GM19395 (cell line): ENCODE measurements around the gene SLC22A15.
A peak's percentile ranks its signal among the peaks of the same experiment; 100 is the strongest.
"Not testable (repeated sequence)": the region's sequence is repeated elsewhere in the genome, so short reads cannot be mapped to it uniquely, and the experiment has no call there.

Source experiments
- ATAC-seq: cut with Tn5 transposase; IDR thresholded peaks from one replicate; pipeline ENCODE4 v1.9.1; 2021; ENCODE audit warnings: mild to moderate bottlenecking, moderate library complexity; ENCODE audit not compliant: unreplicated experiment

The SLC22A15 gene

GRCh38 chr1:115976062-115976920 is at the start of gene SLC22A15:
Gene SLC22A15, plus strand, starts transcription at chr1:115976513. Its CDS starts 115 bp downstream, at chr1:115976628.
- ATAC-seq = peak; percentile 93

GRCh38 chr1:115927971-115928370 is 48.3 kb upstream of the SLC22A15 start:
- ATAC-seq = no peak

DNA sequence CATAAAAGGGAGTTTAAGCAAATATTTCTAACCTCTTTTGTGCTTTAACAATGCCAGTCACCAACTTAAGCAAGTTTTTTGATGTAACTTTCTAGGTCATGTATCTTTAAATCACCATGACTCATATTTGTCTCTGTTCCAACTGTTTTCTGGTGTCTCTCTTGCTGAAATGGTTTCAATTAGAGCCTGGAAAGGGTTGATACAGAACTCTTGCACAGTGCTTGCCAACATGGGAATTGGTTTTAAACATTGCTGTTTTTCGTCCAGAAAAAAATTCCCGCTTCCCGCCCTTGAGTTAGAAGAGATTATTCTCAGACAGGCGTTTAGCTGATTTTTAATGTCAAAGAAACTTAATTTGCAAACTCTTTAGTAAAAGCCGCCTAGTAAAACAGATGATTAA is 46.4 kb upstream of the SLC22A15 start:
- ATAC-seq = no peak

DNA sequence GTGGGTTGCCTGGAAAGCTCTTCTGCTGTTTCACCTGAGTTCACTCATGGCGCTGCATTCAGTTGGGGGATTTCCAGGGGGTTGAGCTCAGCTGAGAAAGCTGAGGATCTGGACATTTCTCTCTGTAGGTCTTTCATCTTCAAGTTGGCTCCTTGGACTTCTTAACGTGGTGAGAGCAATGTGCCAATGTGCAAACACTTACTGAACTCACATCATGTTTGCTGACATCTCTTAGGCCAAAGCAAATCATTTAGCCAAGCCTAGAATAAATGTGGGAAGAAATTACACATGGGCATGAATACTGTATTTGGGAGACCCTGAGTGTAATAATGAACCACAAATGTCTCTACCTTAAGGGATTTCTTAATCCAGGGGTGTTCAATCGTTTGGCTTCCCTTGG is 42.7 kb upstream of the SLC22A15 start:
- ATAC-seq = no peak

GRCh38 chr1:115939455-115939854 is 36.9 kb upstream of the SLC22A15 start:
- no peak for ATAC-seq

GRCh38 chr1:115946116-115946515 is 30.2 kb upstream of the SLC22A15 start:
- ATAC-seq = no peak

GRCh38 chr1:115949156-115949555 is 27.2 kb upstream of the SLC22A15 start:
- ATAC-seq = no peak

GRCh38 chr1:115951560-115951959 is 24.8 kb upstream of the SLC22A15 start:
- no peak for ATAC-seq

GRCh38 chr1:115952547-115952946 is 23.8 kb upstream of the SLC22A15 start:
- ATAC-seq = no peak

DNA sequence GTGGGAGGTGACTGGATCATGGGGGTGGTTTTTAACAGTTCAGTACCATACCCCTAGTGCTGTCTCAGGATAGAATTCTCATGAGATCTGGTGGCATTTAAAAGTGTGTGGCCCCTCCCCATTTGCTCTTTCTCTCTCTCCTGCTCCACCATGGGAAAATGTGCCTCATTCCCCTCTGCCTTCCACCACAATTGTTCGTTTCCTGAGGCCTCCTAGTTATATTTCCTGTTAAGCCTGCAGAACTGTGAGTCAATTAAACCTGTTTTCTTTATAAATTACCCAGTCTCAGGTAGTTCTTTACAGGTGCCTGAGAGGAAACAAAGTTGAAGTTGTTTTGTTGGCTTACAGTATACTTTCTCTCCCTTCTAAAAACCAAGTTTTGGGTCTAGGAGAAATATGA is 23.1 kb upstream of the SLC22A15 start:
- no peak for ATAC-seq

- no peak for ATAC-seq
These were observed 21.6 kb upstream of the SLC22A15 start for GRCh38 chr1:115954684-115955083.

GRCh38 chr1:115955228-115955627 is 21.1 kb upstream of the SLC22A15 start:
- no peak for ATAC-seq

DNA sequence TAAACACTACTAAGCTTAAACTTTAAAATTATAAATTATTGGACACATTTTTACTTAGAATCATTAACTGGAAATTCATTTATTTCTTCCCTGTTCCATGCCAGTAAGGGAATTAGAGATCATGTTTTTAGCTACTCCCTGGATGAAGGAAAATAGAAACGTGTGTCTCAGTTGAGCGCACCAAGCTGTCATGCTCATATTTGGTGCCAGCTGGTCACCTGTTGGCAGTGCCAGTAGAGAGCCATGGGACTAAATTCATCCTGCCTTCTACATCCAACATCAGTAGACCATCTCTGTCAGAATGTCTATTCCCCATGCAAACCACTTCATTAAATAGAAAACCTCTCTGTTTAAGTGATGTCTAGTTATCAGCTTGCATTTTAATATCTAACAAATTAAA is 17.4 kb upstream of the SLC22A15 start:
- ATAC-seq = no peak

- no peak for ATAC-seq
These were observed 6.8 kb upstream of the SLC22A15 start for GRCh38 chr1:115969509-115969908.

GRCh38 chr1:115971778-115972177 is 4.5 kb upstream of the SLC22A15 start:
- ATAC-seq = not testable (repeated sequence)

- ATAC-seq = no peak
These were observed 3.2 kb upstream of the SLC22A15 start for GRCh38 chr1:115973154-115973553.

- no peak for ATAC-seq
These were observed 698 bp upstream of the SLC22A15 start for GRCh38 chr1:115975569-115976061.

GRCh38 chr1:115976921-115977498 is 697 bp downstream of the SLC22A15 start:
- ATAC-seq = no peak

- no peak for ATAC-seq
These were observed 1.4 kb downstream of the SLC22A15 start for GRCh38 chr1:115977499-115978258.

DNA sequence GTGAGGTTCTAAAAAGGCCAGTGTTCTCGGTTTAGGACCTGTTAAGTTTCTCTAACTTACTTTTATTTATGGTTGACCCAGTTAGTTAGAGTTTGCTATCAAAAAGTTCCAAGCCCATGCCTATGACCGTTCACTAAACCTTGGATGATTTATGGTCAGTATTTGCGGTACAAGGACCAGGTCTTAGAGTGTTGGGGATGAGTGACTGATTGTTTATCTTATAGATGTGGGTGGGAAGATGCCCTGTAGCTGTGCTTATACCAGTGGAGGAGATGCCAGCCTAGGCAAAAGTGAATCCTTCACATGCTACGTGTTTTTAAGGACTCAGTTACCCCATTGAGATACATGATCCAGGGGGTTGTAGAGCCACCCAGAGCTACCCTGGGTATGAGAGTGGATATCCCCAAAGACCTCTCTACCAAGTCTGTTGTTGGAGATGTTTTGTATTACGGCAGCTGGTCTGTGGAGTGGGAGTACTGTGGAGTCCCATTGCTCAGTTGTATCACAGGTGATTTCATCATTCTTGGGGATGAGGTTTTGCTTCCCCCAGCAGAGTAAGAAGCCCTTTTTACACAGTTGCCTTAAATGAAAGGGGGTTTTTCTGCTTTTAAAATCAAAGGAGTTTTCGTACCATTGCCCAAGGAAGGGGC is 2.1 kb downstream of the SLC22A15 start:
- ATAC-seq = no peak

GRCh38 chr1:115980156-115980555 is 3.8 kb downstream of the SLC22A15 start:
- no peak for ATAC-seq
